T-helper 1 cell treated with Interleukin-12 subunit alpha and Interleukin-12 subunit beta and Interleukin-4 antibody, amounts not matched to agents 30 ng/mL and 1 ng/mL, for 36 hours (primary cell): ENCODE measurements around the gene ST6GALNAC5. TPM values are rescaled to one million over a fixed set of nuclear protein-coding genes. Genes with fewer than 3 reads are reported as not detected.
"Not testable (repeated sequence)": the region's sequence is repeated elsewhere in the genome, so short reads cannot be mapped to it uniquely, and the experiment has no call there.

ENCODE experiments used
- intact Hi-C: fragments of 100-400 bp; cut with micrococcal nuclease; formaldehyde crosslinking; loops from one replicate; pipeline ENCODE4 v1.15.1; 2024
- total RNA-seq: library from RNA; stranded (reverse); gene quantifications from 2 replicates; pipeline ENCODE4 v1.2.3, GENCODE V29; 2022

ST6GALNAC5 gene
- total RNA-seq = not detected in 2 replicates

- intact Hi-C loops = loop anchor here (1.0 kb wide), 1 partner anchor 713 kb away; no protein-coding TSS in a partner anchor
These were observed at the start of gene ST6GALNAC5 for GRCh38 chr1:76867342-76868130. Gene ST6GALNAC5 (plus strand): TSS chr1:76867480.

- intact Hi-C loops = no loop called here
These were observed 47.3 kb upstream of the ST6GALNAC5 start for GRCh38 chr1:76820028-76820427.

GRCh38 chr1:76822961-76823360 lies 44.3 kb upstream of the ST6GALNAC5 start:
- intact Hi-C loops = not testable (repeated sequence)

GRCh38 chr1:76824106-76824505 lies 43.2 kb upstream of the ST6GALNAC5 start:
- intact Hi-C loops = no loop called here

GRCh38 chr1:76826072-76826845 lies 41.0 kb upstream of the ST6GALNAC5 start:
- intact Hi-C loops = no loop called here

GRCh38 chr1:76827066-76827465 lies 40.2 kb upstream of the ST6GALNAC5 start:
- intact Hi-C loops = no loop called here

- intact Hi-C loops = no loop called here
These were observed 36.9 kb upstream of the ST6GALNAC5 start for GRCh38 chr1:76830373-76830772.

- intact Hi-C loops = no loop called here
These were observed 34.8 kb upstream of the ST6GALNAC5 start for GRCh38 chr1:76832521-76832920.

- intact Hi-C loops = no loop called here
These were observed 34.1 kb upstream of the ST6GALNAC5 start for GRCh38 chr1:76833151-76833550.

- intact Hi-C loops = no loop called here
These were observed 33.4 kb upstream of the ST6GALNAC5 start for GRCh38 chr1:76833856-76834255.

GRCh38 chr1:76835203-76835602 lies 32.1 kb upstream of the ST6GALNAC5 start:
- intact Hi-C loops = no loop called here

- intact Hi-C loops = no loop called here
These were observed 27.0 kb upstream of the ST6GALNAC5 start for GRCh38 chr1:76840278-76840677.

GRCh38 chr1:76841460-76841859 lies 25.8 kb upstream of the ST6GALNAC5 start:
- intact Hi-C loops = no loop called here

GRCh38 chr1:76843821-76844464 lies 23.3 kb upstream of the ST6GALNAC5 start:
- intact Hi-C loops = no loop called here

- intact Hi-C loops = no loop called here
These were observed 13.0 kb upstream of the ST6GALNAC5 start for GRCh38 chr1:76854255-76854654.

GRCh38 chr1:76856104-76856503 lies 11.2 kb upstream of the ST6GALNAC5 start:
- intact Hi-C loops = no loop called here

- intact Hi-C loops = no loop called here
These were observed 10.1 kb upstream of the ST6GALNAC5 start for GRCh38 chr1:76857138-76857537.

GRCh38 chr1:76857973-76858372 lies 9.3 kb upstream of the ST6GALNAC5 start:
- intact Hi-C loops = no loop called here

- intact Hi-C loops = no loop called here
These were observed 6.1 kb upstream of the ST6GALNAC5 start for GRCh38 chr1:76861149-76861548.

- intact Hi-C loops = no loop called here
These were observed 4.8 kb upstream of the ST6GALNAC5 start for GRCh38 chr1:76862447-76862846.

- intact Hi-C loops = no loop called here
These were observed 2.9 kb upstream of the ST6GALNAC5 start for GRCh38 chr1:76864383-76864782.

- intact Hi-C loops = no loop called here
These were observed 1.5 kb upstream of the ST6GALNAC5 start for GRCh38 chr1:76865696-76866286.
